D721Med (cell line): ENCODE measurements around the gene ZNF485.
"Not testable (repeated sequence)": the region's sequence is repeated elsewhere in the genome, so short reads cannot be mapped to it uniquely, and the experiment has no call there.

Experiments
- DNase-seq: peaks from one replicate; pipeline ENCODE4 v3.0.0; 2011; ENCODE audit warnings: low spot score; ENCODE audit not compliant: insufficient read length
- FAIRE-seq: peaks from 2 replicates; lab custom pipeline; 2011; peaks lifted over from hg19 to GRCh38; lab: Jason Lieb, UNC
- TF ChIP-seq, protein P1 (sequence below): IDR thresholded peaks from 2 replicates; pipeline ENCODE4 v1.5.1; 2012; ENCODE audit warnings: mild to moderate bottlenecking, control low read depth; ENCODE audit not compliant: insufficient read depth; ENCODE audit errors: missing control alignments

The ZNF485 gene

DNA sequence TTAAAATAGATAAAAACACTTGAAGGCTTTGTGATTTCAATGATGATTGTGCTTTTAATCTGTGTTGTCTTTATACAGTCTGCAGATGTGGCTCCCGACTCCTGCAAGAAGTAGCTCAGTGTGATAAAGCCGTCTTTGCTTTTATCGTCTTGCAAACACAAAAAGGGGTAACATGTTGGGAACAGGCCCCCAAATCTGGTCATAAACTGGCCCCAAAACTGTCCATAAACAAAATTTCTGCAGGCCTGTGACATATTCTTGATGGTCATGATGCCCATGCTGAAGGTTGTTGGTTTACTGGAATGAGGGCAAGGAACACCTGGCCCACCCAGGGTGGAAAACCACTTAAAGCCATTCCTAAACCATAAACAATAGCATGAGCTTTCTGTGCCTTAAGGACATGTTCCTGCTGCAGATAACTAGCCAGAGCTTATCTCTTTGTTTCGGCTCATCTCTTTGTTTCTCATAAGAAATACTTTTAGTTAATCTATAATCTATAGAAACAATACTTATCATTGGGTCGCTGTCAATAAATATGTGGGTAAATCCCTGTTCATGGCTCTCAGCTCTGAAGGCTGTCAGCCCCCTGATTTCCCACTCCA lies 14.8 kb upstream of the ZNF485 start:
- no peak for DNase-seq
- no peak for FAIRE-seq
- TF ChIP-seq, protein P1, sequence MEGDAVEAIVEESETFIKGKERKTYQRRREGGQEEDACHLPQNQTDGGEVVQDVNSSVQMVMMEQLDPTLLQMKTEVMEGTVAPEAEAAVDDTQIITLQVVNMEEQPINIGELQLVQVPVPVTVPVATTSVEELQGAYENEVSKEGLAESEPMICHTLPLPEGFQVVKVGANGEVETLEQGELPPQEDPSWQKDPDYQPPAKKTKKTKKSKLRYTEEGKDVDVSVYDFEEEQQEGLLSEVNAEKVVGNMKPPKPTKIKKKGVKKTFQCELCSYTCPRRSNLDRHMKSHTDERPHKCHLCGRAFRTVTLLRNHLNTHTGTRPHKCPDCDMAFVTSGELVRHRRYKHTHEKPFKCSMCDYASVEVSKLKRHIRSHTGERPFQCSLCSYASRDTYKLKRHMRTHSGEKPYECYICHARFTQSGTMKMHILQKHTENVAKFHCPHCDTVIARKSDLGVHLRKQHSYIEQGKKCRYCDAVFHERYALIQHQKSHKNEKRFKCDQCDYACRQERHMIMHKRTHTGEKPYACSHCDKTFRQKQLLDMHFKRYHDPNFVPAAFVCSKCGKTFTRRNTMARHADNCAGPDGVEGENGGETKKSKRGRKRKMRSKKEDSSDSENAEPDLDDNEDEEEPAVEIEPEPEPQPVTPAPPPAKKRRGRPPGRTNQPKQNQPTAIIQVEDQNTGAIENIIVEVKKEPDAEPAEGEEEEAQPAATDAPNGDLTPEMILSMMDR = no peak

DNA sequence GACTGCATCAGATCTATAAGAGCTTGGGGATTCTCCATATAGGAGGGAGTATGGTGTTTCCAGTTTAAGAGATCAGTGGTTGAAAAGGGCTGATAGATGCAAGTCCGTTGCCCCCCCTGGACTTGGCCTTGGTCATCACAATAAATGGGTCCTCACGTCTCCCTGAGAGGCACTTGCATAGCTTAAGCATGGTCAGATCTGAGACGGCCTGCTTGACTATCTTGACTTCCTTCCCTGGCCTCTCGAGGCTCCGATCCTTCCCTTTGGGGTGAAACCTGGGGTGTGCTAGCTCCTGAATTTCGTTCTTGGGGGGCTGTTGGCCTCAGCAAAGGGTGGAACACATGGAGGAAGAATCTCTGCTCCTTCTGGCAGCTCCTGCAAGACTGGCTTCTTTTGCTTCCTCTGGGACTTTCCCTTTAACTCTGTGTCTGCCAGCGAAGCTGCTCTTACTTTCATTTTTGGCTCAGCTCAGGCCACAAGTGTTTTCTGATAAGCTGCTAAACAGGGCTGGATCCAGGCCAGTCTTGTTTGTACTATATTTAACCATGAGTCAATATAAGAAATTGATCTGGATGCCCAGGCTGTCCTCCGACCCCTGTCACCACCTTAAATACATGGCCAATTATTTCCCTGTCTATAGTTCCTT lies 11.2 kb upstream of the ZNF485 start:
- no peak for FAIRE-seq

DNA sequence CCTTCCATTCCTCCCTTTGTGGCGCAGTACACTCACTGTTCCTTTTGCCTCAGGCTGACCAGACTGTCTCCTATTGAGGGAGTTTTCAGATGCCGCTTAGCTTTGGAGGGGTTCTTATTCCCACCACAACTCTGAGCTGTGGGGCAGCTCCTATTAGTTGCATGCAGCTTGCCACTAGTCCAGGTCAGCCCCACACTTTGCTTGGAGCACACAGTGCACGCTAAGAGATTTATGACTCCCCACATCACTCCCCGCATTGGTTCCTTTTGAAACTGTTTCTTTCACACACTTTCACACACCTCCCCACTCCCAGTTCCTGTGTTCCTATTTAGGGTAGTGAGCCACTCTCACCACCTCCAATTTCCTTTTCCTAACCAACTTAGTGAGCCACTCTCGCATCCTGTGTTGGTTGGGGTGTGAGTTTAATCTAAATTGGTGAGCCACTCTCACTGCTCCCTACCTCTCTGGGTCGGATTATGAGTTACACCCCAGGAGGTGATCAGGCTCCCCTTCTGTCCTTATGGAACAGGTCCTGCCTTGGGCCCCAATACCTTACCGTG lies 10.4 kb upstream of the ZNF485 start:
- TF ChIP-seq, protein P1 = no peak
- DNase-seq (no peak), FAIRE-seq (no peak)

More for the DNA sequence above, 11.2 kb upstream of the ZNF485 start:
- TF ChIP-seq, protein P1 = no peak
- DNase-seq = no peak

DNA sequence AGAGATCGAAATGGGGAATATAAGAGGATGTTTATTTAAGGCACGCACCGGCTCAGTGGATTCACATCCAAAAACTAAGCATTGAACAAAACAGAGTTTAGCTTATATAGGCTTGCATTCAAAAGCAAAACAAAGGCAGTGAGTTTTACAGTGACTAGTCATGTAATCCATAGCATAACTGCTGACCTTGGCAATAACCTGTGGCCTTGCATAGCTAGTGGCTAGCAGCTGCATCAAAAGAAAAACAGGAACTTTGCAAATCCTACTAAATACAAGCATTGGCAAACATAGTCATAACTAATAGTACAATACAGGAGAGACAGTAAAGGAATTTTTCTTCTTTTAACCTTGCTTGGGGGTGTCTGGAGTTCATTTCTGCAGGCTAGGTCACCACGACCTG lies 9.7 kb upstream of the ZNF485 start:
- DNase-seq (no peak), FAIRE-seq (no peak)
- TF ChIP-seq, protein P1 = no peak

DNA sequence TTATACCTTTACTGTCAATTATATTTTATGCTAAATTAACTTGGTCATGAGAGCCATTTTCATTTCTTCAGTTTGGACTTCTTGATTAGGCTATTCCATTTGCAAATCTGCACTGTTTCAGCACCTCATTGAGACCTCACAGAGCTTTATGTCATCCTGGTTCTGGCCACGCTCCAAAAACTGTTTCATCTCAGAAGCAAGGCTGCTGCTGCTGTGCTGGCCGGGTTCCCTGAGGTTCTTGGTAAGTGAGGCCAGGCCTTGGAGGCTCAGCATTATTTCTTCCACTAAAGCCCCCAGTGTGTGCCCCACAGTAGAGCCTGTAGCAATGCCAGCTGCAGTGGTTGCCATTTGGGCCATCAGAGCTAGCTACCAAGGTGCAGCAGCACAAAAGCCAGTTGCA lies 7.8 kb upstream of the ZNF485 start:
- TF ChIP-seq, protein P1 = no peak
- no peak for DNase-seq
- no peak for FAIRE-seq

DNA sequence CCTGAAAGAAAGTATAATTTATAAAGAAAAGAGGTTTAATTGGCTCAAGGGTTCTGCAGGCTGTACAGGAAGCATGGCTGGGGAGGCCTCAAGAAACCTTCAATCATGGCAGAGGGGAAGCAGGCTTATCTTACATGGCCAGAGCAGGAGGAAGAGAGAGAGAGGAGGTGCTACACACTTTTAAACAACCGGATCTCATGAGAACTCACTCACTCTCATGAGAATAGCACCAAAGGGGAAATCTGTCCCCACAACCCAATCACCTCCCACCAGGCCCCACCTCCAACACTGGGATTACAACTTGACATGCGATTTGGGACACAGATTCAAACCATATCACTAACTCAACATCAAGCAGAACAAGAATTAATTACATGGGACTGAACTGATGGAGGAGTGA lies 6.9 kb upstream of the ZNF485 start:
- DNase-seq (no peak), FAIRE-seq (no peak)
- TF ChIP-seq, protein P1 = no peak

DNA sequence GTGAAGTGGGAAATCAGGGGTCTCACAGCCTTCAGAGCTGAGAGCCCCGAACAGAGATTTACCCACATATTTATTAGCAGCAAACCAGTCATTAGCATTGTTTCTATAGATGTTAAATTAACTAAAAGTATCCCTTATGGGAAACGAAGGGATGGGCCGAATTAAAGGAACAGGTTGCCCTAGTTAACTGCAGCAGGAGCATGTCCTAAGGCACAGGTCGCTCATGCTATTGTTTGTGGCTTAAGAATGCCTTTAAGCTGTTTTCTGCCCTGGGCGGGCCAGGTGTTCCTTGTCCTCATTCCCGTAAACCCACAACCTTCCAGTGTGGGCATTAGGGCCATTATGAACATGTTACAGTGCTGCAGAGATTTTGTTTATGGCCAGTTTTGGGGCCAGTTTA lies 4.7 kb upstream of the ZNF485 start:
- FAIRE-seq, DNase-seq: not testable (repeated sequence)
